ENCODE data around the gene CAV1.

- TF ChIP-seq EZH2phosphoT487 (IDR thresholded peaks at IDR 0.05; ENCODE audit: insufficient read depth, low read depth) (no peak), EZH2 (IDR thresholded peaks at IDR 0.05; ENCODE audit: insufficient read depth, poor library complexity, severe bottlenecking) (no peak)
Measured at GRCh38 chr7:116557901-116558300, 33.1 kb downstream of the CAV1 start.
